ENCODE data around the gene PCGF3.

DNA sequence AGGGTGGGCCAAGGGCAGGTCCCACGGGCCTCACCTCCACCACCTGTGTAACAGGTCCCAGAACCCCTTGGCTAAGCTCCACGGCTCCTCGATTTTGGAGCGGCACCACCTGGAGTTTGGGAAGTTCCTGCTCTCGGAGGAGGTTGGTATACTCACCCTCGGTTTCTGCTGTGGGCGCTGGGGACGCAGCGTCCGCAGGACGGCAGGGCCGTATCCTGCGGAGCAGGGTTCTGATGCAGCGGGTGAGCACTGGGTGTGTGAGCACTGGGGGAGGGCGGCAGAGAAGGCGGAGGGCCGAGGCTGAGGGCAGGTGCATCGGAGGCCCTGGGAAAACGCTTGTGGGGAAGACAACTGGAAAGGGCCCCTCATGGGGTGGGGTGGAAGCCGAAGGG lies 42.6 kb upstream of the PCGF3 start:
- no peak for TF ChIP-seq POLR2A (IDR thresholded peaks at IDR 0.05; ENCODE audit: low read length)
- TF ChIP-seq GATA1 (IDR thresholded peaks at IDR 0.05; ENCODE audit: low read depth, low read length), result no peak

All from erythroblast (primary cell).